NCI-H2107 treated with DMSO at 0.1 percent for 48 hours (cell line): ENCODE results near the gene KLHL25.

Source experiments
- DNase-seq: peaks from one replicate; lab custom pipeline; 2025; ENCODE audit not compliant: unreplicated experiment; lab: John Stamatoyannopoulos, UW

Gene KLHL25

DNA sequence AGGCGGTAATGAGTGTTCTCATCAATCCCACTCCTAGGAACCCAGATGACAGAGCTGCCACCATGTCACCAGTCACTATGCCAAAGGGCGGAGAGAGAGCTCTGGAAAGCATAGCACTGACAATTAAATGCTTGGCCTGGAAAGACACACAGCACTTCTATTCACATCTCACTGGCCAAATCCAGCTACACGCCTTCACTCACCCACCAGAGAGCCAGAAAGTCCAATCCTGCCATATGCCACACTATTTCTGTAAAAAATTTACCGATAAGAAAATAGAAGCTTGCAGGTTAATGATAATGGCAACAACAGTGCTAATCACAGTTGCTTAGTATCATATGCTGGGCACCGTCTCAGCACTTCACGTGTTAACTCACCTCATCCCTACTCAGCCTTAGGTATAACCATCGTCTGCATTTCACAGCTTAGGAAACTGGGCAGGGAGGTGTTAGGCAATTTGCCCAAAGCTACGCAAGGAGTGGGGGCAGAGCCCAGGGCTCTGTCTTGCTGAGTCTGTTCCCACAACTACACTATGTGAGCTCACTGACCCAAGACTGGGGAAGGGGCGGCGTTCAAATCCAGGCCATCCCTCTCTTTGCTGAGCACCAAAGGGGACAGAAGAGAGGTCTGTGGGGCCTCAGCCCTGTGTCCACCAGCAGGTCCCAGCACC lies 16.5 kb downstream of the KLHL25 start:
- no peak for DNase-seq

DNA sequence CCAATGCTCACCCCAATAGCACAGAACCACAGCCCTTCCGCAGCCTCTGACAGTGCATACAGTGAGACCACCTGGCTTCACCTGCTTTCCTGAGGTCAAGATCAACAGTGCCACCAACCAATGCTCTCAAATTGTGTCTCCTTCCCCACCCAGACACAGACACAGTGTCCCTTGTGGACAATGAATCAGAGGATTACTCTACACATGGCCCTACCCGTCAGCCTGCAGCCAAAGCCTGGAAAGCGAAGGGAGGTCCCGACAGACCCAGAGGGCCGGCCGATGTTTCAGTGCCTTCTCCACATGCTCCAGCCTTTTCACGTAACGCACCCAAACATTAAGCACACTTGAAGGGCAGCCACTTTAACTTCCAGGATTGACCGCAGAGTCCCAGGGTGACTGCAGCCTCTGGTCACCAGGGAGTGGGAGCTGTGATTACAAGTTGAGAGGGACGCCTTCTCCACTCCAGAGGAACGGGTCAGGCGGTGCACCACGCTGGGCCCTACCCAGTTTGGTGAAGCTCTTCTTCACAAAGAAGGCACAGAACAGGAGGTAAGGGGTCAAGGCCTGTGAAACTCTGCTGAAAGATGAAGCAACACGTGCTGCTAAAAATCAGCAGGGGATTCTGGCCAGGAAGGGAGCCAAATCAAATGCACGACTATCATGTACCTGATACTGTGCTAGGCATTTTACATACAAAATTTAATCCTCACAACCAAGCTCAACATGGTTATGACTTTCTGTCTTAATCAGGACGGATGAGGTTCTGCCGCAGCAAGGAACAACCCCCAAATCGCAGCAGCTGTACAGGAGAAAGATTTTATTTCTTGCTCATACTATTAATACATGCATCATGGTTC lies 17.2 kb downstream of the KLHL25 start:
- no peak for DNase-seq

DNA sequence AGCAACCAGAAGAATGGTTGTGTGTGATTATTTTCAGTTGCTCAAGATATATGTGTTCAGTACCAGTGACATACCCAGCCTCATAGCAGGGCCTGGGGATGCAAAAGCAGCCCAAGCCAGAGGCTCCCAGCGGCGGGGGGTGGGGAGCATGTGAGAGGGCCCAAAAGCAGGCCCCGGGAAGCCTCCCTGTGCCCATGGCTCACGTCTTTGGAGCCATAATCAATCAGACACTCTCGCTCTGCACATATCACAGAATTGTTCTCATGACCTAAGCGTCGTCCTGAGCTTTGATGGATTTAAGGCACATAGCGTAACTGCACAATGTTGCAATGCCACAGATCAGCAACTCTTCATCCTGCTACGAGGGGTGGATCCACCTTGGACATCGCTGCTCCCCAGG lies 20.8 kb downstream of the KLHL25 start:
- no peak for DNase-seq

DNA sequence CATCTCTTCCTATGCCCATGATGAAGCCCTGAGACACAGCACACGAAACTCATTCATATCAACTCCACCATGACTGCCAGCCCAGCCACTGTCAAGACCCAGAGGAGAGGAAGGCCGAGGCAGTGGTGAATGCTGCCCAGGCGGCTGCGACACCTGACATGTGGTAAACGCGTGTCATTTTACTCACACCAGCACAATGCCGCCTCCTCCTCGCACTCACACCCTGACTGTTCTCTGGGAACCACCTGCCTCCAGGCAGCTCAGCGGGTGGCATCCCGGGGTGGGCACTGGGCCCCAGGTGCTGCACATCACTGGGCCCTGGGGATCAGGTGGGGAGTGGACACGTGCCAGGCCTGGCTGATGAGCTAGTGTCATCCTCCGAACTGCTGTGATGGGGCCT lies 21.5 kb downstream of the KLHL25 start:
- DNase-seq: no peak

DNA sequence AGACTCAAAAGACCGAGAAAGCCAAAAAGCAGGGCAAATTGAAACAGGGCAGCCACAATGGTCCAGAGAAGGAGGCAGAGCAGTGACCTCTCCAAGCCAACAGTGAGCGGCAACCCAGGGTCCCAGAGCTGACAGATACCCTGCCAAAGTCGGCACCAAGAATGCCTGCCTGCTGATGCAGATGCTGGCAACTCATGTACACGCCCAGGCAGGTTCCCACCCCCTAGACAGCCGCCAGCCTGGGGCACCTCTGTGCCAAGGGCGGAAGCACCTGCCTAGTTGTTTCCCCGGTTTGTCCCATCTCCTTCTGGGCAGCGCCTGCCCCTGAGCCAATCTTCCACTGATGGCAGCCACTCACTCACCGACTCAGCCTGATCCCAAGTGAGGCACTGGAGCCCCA lies 22.1 kb downstream of the KLHL25 start:
- no peak for DNase-seq

DNA sequence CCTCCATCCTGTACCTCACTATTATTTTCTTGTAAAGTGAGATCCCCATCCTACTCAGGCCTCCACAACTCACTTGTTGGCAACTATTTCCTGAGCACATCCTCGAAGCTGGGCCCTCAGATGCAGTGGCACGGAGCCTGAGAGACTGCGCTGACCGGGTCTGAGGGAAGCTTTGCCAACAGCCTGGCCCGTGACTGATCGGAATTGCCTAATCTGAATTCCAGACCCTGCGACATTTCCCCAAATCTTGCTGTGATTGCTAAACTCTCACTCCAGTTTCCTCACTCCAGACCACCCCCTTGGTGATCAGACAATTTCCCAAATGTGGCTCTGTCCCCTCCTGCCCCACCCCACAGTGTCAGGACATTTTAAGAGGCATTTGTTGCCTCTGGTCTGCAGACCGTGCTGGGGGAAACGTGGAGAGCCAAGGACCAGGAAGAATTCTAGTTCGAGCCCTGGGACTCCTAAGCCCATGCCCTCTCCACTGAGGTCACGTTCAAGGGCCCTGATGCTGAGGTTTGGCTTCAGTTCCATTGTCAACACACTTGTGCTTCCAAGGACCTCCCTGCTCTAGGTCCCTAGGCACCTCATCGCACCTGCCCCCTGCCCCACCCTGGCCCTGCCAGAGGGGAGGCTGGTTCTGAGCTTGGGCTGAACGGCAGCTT lies 22.8 kb downstream of the KLHL25 start:
- no peak for DNase-seq

DNA sequence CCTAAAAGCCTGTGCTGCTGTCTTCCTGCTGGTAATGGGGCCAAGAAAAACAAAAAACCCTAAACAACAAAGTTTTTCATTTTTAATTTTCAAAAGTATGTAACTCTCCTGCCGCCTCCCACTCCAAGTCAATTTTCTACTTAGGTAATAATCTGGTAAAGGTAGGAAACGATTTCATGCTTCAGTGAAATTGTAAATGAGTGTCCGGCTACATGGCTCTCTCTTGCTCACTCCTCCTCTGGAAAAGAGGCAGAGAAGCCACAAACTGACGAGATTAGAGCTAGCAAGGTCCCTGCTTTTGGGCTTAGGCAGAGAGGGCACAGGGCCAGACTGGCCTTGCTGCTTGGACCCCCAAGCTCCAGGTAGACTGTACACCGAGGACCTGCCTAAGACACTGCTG lies 23.5 kb downstream of the KLHL25 start:
- DNase-seq: no peak

DNA sequence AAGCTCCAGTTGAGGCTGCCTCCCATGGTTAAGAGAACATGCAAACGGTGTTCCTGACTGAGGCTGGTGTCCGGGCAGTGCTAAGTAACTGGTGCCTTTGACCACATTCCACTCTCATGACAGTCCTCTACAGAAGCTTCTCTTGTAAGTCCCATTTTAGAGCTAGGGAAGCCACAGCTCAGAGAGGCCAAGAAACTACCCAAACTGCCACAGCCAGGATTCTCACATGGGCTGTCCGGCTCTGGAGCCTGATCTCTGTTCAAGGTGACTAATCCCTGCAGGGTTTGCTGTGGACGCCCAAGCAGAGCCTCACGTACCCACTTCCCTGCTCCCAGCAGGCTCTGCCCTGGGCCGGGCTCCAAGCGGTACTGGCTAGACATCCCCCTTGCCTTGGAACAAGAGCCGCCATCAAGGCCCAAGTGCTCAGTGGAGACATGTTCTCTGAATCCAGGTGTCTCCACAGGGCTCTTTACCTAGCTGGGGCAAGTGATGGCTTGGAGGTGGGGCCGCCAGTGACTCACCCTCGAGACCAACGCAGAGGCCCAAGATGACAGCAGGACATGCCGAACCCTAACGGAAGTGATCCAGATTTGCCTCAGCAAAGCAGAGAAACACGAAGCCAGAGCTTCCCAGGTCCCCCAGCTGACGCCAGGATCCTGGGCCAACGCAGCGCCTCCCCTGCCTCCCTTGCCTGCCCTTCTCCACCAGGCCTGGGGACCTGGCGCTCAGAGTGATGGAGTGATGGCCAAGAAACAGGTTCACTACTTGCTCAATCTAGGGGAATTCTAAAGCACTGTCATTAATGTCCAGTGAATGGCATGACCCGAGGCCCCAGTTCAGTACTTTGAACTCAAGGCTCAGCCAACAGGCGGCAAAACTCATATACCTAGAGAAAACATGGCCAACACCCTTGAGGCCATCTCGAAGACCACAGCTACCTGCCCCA lies 24.4 kb downstream of the KLHL25 start:
- DNase-seq: no peak

DNA sequence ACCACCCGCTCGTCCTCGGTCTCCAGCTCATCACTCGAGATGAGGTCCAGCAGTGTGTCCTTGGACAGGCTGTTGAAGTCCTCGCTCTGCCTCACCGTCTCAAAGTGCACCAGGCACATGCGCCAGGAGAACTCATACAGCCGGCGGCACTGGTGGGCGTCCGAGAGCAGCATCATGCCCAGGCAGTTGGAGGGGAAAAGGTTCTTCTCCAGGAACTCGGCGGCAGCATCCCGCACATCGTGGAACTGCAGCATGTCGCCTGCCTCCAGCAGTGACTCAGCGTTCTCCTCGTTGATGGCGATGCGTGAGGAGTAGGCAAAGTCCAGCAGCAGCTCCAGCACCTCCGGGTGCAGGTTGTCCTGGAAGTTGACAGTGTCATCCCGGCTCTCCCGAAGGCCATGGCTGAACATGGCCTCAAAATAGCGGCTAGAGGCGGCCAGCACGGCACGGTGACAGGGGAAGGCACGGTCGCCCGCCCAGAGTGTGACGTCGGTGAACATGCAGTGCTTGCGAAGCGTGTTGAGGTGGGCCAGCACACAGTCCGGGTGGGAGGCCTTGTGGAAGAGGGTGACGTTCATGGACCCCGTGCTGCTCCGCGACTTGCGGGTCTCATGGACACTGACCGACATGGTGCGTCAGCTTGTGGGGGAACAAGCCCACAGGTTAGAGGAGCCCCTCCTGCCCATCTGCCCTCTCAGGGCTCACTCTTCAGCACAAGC lies 25.4 kb downstream of the KLHL25 start:
- DNase-seq: no peak

DNA sequence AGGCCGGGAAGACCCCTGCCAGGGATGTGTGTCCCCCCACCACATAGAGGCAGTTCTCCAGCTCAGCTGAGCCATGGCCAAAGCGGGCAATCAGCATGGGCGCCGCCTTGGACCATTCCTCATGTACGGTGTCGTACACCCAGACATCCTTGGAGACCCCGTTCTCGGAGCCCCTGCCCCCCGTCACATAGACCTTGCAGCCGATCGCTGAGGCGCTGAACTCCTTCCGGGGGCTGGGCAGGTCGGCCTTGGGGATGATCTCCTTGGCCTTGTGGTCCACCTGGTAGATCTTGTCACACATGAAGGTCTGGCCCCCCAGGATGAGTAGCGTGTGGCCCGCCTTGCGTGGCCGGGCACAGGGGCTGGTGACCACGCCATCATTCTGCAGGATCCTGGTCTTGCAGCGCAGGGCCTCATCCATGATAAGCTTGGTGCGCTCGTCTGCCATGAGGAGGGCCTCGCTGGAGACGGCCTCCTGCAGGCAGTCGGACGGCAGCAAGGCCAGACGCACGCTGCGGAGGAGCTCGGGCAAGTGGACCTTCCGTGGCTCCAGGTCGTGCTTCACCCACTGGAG lies 26.0 kb downstream of the KLHL25 start:
- no peak for DNase-seq

DNA sequence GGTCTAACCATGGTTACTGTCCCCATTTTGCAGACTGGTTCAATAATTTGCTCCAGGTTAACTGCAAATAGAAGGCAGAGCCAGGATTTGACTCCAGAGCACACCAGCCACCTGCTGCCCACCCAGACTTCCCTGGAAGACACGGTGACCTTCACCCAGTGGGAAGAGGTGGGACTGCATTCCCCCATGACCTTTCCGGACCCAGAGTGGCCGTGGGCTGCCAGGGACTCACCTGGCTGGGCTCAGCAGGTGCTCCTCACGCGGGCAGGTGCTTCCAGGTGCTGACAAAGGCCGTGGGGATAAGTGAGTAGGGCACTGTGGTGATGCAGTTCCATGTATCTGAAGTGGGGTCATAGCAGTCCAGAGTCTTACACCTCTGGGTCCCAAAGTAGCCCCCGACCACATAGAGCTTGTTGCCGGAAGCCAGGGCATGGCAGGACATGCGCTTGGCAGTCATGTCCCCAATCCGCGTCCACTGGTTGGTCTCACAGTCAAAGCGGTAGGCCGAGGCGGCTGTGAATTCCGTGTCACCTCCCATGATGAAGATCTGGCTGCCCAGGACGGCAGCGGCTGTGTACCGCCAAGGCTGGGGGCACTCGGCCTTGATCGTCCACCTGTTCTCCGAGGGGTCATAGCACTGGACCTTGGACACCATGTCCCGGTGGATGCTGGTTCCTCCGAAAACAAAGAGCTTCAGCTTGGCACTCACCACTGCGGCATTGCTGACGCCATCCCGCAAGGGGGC lies 26.8 kb downstream of the KLHL25 start:
- no peak for DNase-seq

DNA sequence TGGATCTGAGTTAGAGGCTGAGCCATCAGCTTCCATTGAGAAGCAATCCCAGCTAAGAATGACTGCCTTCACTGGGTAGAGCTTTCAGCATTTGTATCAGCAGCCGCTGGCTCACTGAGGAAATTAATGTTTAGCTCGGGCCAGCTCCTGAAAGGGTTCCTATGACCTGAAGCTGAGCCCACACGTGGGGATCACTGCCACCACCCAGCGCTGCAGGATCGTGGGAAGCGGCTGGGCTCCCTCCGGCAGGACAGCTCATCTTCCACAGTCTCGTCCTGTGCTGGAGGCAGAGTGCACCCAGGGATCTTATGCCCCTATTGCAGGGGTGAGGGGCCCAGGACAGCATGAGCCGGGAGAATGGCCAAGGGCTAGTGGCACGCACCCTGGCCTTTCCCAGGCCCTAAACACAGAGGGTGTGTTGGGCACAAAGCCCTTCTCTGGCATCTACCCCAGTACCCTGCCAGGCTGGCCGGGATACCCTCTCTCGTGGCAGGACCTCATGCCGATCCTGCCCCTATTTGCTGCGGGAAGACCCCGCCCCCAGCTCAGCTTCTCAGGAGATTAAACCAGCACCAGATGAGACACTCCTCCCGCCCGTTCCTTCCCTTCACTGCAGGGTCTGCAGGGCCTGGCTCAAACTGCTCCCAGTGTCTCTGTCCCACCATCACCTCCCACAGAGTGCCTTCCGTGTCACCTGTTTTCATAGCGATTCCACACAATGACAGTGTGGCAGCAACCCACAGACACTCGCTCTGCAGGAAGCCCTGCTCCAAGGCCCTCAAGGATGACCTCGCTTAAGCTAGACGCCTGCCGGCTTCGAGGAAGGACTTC lies 28.5 kb downstream of the KLHL25 start:
- no peak for DNase-seq

DNA sequence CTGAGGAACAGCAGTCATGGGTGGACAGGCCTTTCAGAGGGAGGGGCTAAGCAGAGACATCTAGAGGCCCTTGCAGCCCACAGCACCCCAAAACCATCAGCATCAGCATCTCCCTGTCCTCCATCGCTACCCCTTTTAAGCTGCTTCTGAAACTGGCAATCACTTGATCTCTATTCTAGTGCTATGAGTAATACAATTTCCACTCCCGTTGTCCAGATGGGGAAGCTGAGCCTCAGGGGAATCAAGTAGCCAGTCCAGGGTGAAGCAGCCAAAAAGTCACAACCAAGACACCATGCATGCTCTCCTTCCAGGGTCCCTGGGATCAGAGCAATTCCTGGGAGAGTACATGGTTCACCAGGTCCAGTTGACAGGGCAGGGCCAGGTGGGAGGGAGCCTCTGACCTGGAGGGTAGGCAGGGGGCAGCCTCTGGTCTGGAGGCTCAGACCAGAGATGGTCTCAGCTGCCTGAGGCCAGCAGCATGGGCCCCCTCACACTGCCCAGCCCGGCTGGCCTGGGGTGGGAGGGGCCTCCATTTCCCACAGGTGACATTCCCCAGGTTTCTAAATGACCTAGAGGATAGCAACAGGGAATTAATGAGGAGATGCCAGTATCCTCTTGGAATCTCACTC lies 30.0 kb downstream of the KLHL25 start:
- DNase-seq: no peak

DNA sequence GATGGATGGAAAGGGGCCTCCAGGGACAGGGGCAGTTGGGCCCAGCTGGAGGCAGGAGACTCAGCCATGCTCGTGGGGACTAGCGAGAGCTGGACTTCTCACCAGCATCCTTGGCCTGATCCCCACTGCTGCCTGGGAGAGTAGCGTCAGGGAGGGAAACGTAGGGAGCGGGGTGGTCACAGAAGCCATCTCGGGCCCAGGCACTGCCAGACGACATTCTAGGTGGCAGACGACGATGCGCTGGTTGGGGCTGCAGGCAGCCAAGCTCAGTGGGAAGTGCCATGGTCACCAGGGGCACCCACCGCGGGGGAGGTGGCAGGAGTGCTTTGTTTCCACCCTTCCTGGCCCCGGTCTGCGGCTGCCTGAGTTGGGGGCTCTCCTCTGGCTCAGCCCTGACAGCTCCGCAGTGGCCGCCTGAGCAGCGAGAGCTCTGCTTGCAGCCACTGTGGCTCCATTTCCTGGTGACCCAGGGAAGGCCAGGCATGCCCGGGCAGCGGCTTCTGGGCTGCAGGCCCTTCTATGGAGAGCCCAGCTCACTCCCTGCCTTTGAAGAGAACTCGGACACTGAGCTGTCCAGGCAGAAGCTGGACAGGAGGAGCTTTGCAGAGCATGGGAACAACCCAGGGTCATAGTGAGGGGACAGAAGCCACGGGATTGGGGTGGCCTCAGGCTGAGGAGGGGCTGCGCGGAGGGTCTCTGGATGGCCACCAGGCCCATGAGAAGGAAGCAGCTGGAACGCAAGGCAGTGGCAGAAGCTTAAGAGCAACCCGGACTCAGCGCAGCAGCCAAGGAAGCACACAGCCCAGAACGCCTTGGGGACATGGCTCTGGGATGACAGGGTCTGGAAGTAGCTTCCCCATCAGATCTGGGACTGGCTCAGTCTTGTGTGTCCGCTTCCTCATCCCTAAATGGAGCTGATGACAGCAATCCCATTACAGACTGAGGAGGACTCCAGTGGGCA lies 30.8 kb downstream of the KLHL25 start:
- no peak for DNase-seq

DNA sequence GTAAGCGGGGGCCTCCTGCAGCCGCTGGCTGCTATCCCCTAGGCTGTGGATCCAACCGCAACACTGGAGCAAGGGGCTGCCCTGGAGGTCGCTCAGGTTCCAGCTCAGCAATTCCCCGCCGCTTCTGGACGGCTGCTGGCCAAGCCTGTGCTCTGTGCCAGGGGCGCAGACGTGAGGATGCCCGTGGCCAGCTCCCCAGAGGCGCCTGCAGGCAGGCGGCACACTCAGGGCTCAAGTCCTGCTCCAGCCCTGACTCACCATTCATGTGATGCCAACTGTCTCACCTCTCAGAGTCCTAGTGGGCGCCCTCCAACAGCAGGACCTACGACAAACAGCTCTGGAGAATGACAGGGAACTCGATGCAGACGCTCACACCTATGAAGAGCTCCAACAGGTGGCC lies 31.6 kb downstream of the KLHL25 start:
- DNase-seq: no peak

DNA sequence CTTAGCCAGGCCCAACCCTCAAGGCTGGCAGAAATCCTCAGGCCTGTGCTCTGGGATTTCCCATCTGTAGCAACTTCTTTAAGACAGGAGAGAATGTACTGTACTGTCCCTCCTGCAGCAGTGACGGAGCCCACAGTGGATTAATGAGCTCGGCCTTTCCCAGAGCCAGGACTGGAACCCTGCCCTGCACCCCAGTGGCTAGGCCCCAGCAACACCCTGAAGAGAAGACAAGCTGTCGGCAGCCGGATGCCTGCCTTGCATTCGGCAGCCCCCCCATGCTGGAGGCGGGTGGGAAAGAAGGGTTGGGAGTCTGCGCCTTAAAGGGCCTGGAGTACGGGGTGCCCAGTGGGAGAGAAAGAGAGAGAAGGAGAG lies 32.0 kb downstream of the KLHL25 start:
- DNase-seq: no peak
